NB4 (cell line): ENCODE data around the gene FAM118A.
"Not testable (repeated sequence)": the region's sequence is repeated elsewhere in the genome, so short reads cannot be mapped to it uniquely, and the experiment has no call there.

Experiments used
- DNase-seq: peaks from one replicate; pipeline ENCODE4 v3.0.0; 2010; ENCODE audit warnings: low read depth
- H3K4me3 ChIP-seq: one replicate; pipeline ENCODE4 v1.5.1; 2011; ENCODE audit warnings: mild to moderate bottlenecking, low read depth, low read length, moderate library complexity
- CTCF ChIP-seq: IDR thresholded peaks from one replicate; pipeline ENCODE4 v1.5.1; 2012; ENCODE audit warnings: low read depth, low read length
- MAX ChIP-seq: IDR thresholded peaks from 2 replicates; pipeline ENCODE4 v1.6.1; 2011; ENCODE audit warnings: low read depth, low read length
- MYC ChIP-seq: IDR thresholded peaks from 2 replicates; pipeline ENCODE4 v1.6.1; 2011; ENCODE audit warnings: low read depth, low read length
- POLR2A ChIP-seq: IDR thresholded peaks from 2 replicates; pipeline ENCODE4 v1.6.1; 2011; ENCODE audit warnings: mild to moderate bottlenecking; ENCODE audit not compliant: insufficient read length; ENCODE audit errors: extremely low read depth

Gene FAM118A

GRCh38 chr22:45320357-45320976 lies 10.7 kb downstream of the FAM118A start:
- H3K4me3 ChIP-seq = no peak overlapping the region
- TF ChIP-seq CTCF = no peak
- no peak for TF ChIP-seq POLR2A
- no peak for TF ChIP-seq MYC
- TF ChIP-seq MAX = no peak
- no peak for DNase-seq

GRCh38 chr22:45321827-45322226 lies 12.1 kb downstream of the FAM118A start:
- TF ChIP-seq CTCF (no peak), POLR2A (no peak), MAX (no peak)
- DNase-seq = no peak

GRCh38 chr22:45322873-45323525 lies 13.3 kb downstream of the FAM118A start:
- DNase-seq = no peak
- H3K4me3 ChIP-seq = no peak overlapping the region

More at GRCh38 chr22:45321827-45322226, 12.1 kb downstream of the FAM118A start:
- no peak overlapping the region for H3K4me3 ChIP-seq

GRCh38 chr22:45323695-45324094 lies 14.0 kb downstream of the FAM118A start:
- TF ChIP-seq MAX (no peak), MYC (no peak), CTCF (no peak), POLR2A (no peak)
- H3K4me3 ChIP-seq = no peak overlapping the region
- DNase-seq = no peak

More at GRCh38 chr22:45322873-45323525, 13.3 kb downstream of the FAM118A start:
- TF ChIP-seq MYC (no peak), POLR2A (no peak), CTCF (no peak), MAX (no peak)

- no peak for DNase-seq
- H3K4me3 ChIP-seq = no peak overlapping the region
- TF ChIP-seq MYC (no peak), MAX (no peak), POLR2A (no peak), CTCF (no peak)
These were observed 14.6 kb downstream of the FAM118A start for GRCh38 chr22:45324311-45324711.

GRCh38 chr22:45328261-45328660 lies 18.5 kb downstream of the FAM118A start:
- DNase-seq, H3K4me3 ChIP-seq: not testable (repeated sequence)
